Fibroblast of lung (primary cell): ENCODE results near the gene APOL2. TPM values are rescaled to one million over a fixed set of nuclear protein-coding genes. Genes with fewer than 3 reads are reported as not detected.

ENCODE experiments used
- DNase-seq, 2 donors: peaks; one replicate each; pipeline versions ENCODE4 v3.0.0 to v3.0.0-alpha.2; 2010; ENCODE audit warnings: low read depth in 2 of 2
- H2AFZ ChIP-seq: 2 replicates; pipeline ENCODE4 v1.5.1; 2012; ENCODE audit warnings: low read length, control low read depth, inconsistent platforms
- H3K27ac ChIP-seq: 2 replicates; pipeline ENCODE4 v1.5.1; 2011; ENCODE audit warnings: low read length, control low read depth; ENCODE audit not compliant: insufficient read depth
- H3K27me3 ChIP-seq: 2 replicates; pipeline ENCODE4 v1.5.1; 2011; ENCODE audit warnings: mild to moderate bottlenecking, low read length; ENCODE audit not compliant: control insufficient read depth, insufficient read depth
- H3K36me3 ChIP-seq: 2 replicates; pipeline ENCODE4 v1.5.1; 2011; ENCODE audit warnings: low read length; ENCODE audit not compliant: control insufficient read depth, insufficient read depth
- H3K4me1 ChIP-seq: 2 replicates; pipeline ENCODE4 v1.5.1; 2011; ENCODE audit warnings: low read length; ENCODE audit not compliant: control insufficient read depth, insufficient read depth; ENCODE audit errors: extremely low read depth
- H3K4me2 ChIP-seq: 2 replicates; pipeline ENCODE4 v1.5.1; 2011; ENCODE audit warnings: low read length, control low read depth; ENCODE audit not compliant: insufficient read depth; ENCODE audit errors: extremely low read depth
- H3K4me3 ChIP-seq, 4 experiments: fragments of 200-600 bp in 1 of 4; sonication (generic) in 1 of 4; replicated peaks in 1 of 4; 2 replicates each; pipeline ENCODE4 v1.5.1; 2011 to 2016; ENCODE audit warnings: low read length in 4 of 4, low read depth in 3 of 4, mild to moderate bottlenecking in 3 of 4, control low read depth in 2 of 4, inconsistent platforms in 1 of 4, mixed read lengths in 1 of 4; ENCODE audit not compliant: insufficient read depth in 1 of 4; ENCODE audit errors: control extremely low read depth in 1 of 4
- H3K79me2 ChIP-seq: 2 replicates; pipeline ENCODE4 v1.5.1; 2012; ENCODE audit warnings: mild to moderate bottlenecking, low read length, inconsistent platforms; ENCODE audit not compliant: control insufficient read depth, insufficient read depth
- H3K9ac ChIP-seq: 2 replicates; pipeline ENCODE4 v1.5.1; 2011; ENCODE audit warnings: mild to moderate bottlenecking, low read length, control low read depth; ENCODE audit not compliant: insufficient read depth
- H3K9me3 ChIP-seq: 2 replicates; pipeline ENCODE4 v1.5.1; 2012; ENCODE audit warnings: low read depth, low read length; ENCODE audit not compliant: control insufficient read depth, insufficient read depth
- H4K20me1 ChIP-seq: 2 replicates; pipeline ENCODE4 v1.5.1; 2011; ENCODE audit warnings: low read length; ENCODE audit not compliant: control insufficient read depth, insufficient read depth; ENCODE audit errors: extremely low read depth
- CTCF ChIP-seq, 2 donors: IDR thresholded peaks in 1 of 2; conservative IDR thresholded peaks in 1 of 2; 1 replicate in 1 of 2; 2 replicates in 1 of 2; pipeline ENCODE4 v1.5.1; 2011 to 2012; ENCODE audit warnings: low read length in 2 of 2, control low read depth in 1 of 2, inconsistent platforms in 1 of 2, low read depth in 1 of 2, mild to moderate bottlenecking in 1 of 2
- EZH2 ChIP-seq: IDR thresholded peaks from 2 replicates; pipeline ENCODE4 v1.5.1; 2012; ENCODE audit warnings: low read length, control low read depth, mild to moderate bottlenecking; ENCODE audit errors: missing control alignments
- polyA plus RNA-seq, 2 donors: library from polyadenylated mRNA; depleted of rRNA in 1 of 2; stranded (reverse) in 1 of 2; unstranded in 1 of 2; fragments of >200 nt; gene quantifications; 2 replicates each; pipeline ENCODE4 v1.2.1, GENCODE V29; 2011 to 2012; ENCODE audit warnings: missing spikeins in 1 of 2
- total RNA-seq: library from RNA; depleted of rRNA; stranded (reverse); fragments of >200 nt; gene quantifications from 2 replicates; pipeline ENCODE4 v1.2.1, GENCODE V29; 2014

Gene APOL2
- total and polyA plus RNA-seq, 2 donors (not counting 1 experiment from before 2014, with no cell fraction given), result 38.0 to 49.5 TPM

DNA sequence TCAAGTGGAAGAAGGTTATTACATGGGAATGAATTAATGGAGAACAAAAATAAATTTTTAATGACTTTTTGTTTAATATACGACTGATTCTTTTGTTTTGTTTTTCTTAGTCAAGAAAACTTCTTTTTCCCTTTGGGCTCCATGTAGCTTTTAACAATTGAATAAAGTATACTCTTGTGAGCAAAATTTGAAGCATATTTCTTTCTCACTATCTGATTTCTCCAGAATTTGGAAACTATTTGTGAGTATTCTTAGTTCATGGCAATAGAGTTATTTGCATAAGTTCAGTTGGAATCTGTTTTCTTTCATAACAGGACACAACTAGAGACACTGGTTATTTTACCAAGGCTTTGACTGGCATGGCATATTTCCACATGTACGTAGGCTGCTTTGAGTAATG lies 9.8 kb upstream of the APOL2 start:
- no peaks in the 10 kb centered on the region for H4K20me1 ChIP-seq
- H3K9me3 ChIP-seq, result no peaks in the 10 kb centered on the region
- H2AFZ ChIP-seq, result no peak overlapping the region
- no peaks in the 10 kb centered on the region for H3K36me3 ChIP-seq
- H3K27ac ChIP-seq, result no peak overlapping the region
- H3K79me2 ChIP-seq, result peaks cover 2% of the 10 kb centered on the region
- no peak overlapping the region for H3K9ac ChIP-seq
- H3K4me2 ChIP-seq, result no peak overlapping the region
- no peak overlapping the region for H3K4me3 ChIP-seq
- no peaks in the 10 kb centered on the region for H3K27me3 ChIP-seq
- DNase-seq, result no peak
- TF ChIP-seq CTCF (conservative IDR thresholded peaks at IDR 0.05 in 1 of 2, IDR thresholded peaks at IDR 0.05 in 1 of 2; ENCODE audit: low read depth in 1 of 2, low read length in 2 of 2) (no peak), EZH2 (no peak)
- peaks cover under 1% of the 10 kb centered on the region for H3K4me1 ChIP-seq

GRCh38 chr22:36247955-36248354 lies 8.6 kb upstream of the APOL2 start:
- Histone ChIP-seq H3K4me2 (no peak overlapping the region), H3K4me1 (no peaks in the 10 kb centered on the region), H3K27ac (no peak overlapping the region), H3K9ac (no peak overlapping the region), H3K4me3 (no peak overlapping the region), H3K36me3 (no peaks in the 10 kb centered on the region), H3K79me2 (no peaks in the 10 kb centered on the region), H2AFZ (no peak overlapping the region), H4K20me1 (no peaks in the 10 kb centered on the region), H3K9me3 (no peaks in the 10 kb centered on the region), H3K27me3 (no peaks in the 10 kb centered on the region)
- TF ChIP-seq EZH2 (no peak), CTCF (conservative IDR thresholded peaks at IDR 0.05 in 1 of 2, IDR thresholded peaks at IDR 0.05 in 1 of 2; ENCODE audit: low read depth in 1 of 2, low read length in 2 of 2) (no peak)
- DNase-seq, result no peak

DNA sequence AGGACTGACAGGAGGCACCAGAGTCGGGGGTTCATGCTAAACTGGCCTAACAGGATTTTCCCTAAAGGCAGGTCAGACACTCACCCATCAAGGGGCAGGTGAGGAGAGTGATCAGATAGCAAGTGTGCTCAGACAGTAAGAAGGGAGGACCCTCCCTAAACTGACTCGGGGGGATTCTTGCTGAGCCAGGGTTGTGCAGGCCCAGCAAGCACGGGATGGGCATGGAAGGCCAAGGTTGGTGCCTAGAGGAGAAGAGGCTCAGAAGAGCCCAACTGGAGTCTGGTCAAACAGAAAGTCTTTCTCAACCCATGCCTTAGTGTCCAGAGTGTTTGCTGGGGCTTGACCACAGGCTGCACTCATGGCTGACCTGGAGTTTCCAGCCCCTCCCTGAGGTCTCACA lies 7.4 kb upstream of the APOL2 start:
- no peak overlapping the region for H3K4me2 ChIP-seq
- no peak overlapping the region for H2AFZ ChIP-seq
- no peak for TF ChIP-seq CTCF (conservative IDR thresholded peaks at IDR 0.05 in 1 of 2, IDR thresholded peaks at IDR 0.05 in 1 of 2; ENCODE audit: low read depth in 1 of 2, low read length in 2 of 2)
- TF ChIP-seq EZH2, result no peak
- no peak overlapping the region for H3K27ac ChIP-seq
- H3K4me1 ChIP-seq, result no peaks in the 10 kb centered on the region
- no peak overlapping the region for H3K9ac ChIP-seq
- no peaks in the 10 kb centered on the region for H4K20me1 ChIP-seq
- H3K27me3 ChIP-seq, result no peaks in the 10 kb centered on the region
- H3K79me2 ChIP-seq, result no peaks in the 10 kb centered on the region
- no peaks in the 10 kb centered on the region for H3K36me3 ChIP-seq
- no peaks in the 10 kb centered on the region for H3K9me3 ChIP-seq
- no peak overlapping the region for H3K4me3 ChIP-seq
- DNase-seq, result no peak
